ENCODE data around the gene FOXP1. TPM values are rescaled to one million over a fixed set of nuclear protein-coding genes. Genes with fewer than 3 reads are reported as not detected.
A peak's percentile ranks its signal among the peaks of the same experiment; 100 is the strongest.

Gene FOXP1
- total RNA-seq, 4 donors from 2014 or later = 169 to 300 (median 202) TPM

DNA sequence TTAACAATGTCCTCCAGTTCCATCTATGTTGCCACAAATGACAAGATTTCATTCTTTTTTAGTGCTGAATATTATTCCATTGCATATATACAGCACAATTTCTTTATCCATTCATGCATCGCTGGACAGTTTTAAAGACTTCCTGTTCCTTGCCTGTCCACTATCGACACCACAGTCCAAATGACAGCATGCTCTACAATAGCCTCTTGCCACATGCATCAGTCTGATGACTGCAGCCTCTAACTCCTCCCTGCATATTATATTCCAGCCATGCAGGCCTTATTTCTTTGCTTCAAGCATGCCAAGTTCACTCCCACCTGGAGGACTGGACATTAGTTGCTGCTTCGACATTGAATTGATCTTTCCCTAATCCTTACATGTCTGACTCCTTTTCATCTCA lies 306.2 kb downstream of the FOXP1 start:
- H3K9me3 ChIP-seq = no peaks in the 10 kb centered on the region
- TF ChIP-seq POLR2AphosphoS5 (IDR thresholded peaks at IDR 0.05) (no peak), CTCF (IDR thresholded peaks at IDR 0.05) (no peak), EP300 (IDR thresholded peaks at IDR 0.05) (no peak), POLR2A (IDR thresholded peaks at IDR 0.05) (no peak)
- H3K27ac ChIP-seq = no peak overlapping the region
- ATAC-seq = no peak
- H3K36me3 ChIP-seq = no peaks in the 10 kb centered on the region
- H3K4me3 ChIP-seq = no peak overlapping the region
- 93 to 100% methylated on average over 1 to 3 of the region's 3 CpGs for WGBS, 2 donors (ENCODE audit: low coverage in 1 of 2)
- H3K27me3 ChIP-seq = no peaks in the 10 kb centered on the region
- peaks cover 0 to 22% (median 0%) of the 10 kb centered on the region in 3 donors for H3K4me1 ChIP-seq

DNA sequence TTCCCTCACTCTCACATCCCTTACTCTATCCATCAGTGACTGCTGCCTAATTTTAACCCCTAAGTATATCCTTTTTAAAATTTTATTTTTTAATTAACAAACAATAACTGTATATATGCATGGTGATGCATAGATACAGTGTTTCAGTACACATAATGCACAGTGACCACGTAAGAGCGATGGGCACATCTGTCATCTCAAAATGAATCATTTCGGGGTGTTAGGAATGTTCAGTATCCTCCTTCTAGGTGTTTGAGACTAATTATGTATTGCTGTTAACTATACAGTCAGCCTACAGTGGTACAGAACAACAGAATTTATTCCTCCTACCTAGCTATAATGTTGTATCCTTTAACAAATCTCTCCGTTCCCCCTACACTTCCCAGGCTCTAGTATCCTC lies 307.0 kb downstream of the FOXP1 start:
- TF ChIP-seq POLR2A (IDR thresholded peaks at IDR 0.05) (no peak), CTCF (IDR thresholded peaks at IDR 0.05) (no peak), POLR2AphosphoS5 (IDR thresholded peaks at IDR 0.05) (no peak), EP300 (IDR thresholded peaks at IDR 0.05) (no peak)
- no peak for ATAC-seq
- H3K9me3 ChIP-seq = no peaks in the 10 kb centered on the region
- no peak overlapping the region for H3K27ac ChIP-seq
- H3K4me3 ChIP-seq = no peak overlapping the region
- peaks cover 0 to 24% (median 2%) of the 10 kb centered on the region in 3 donors for H3K4me1 ChIP-seq
- H3K36me3 ChIP-seq = no peaks in the 10 kb centered on the region
- WGBS, 2 donors (ENCODE audit: low coverage in 1 of 2) = 94 to 97% methylated on average over 3 to 4 of the region's 4 CpGs
- no peaks in the 10 kb centered on the region for H3K27me3 ChIP-seq

GRCh38 chr3:71273453-71273852 lies 310.1 kb downstream of the FOXP1 start:
- no peak for ATAC-seq
- Histone ChIP-seq H3K27me3 (no peaks in the 10 kb centered on the region), H3K27ac (no peak overlapping the region), H3K4me3 (no peak overlapping the region), H3K4me1 (peaks cover 0 to 54% (median 2%) of the 10 kb centered on the region in 3 donors), H3K9me3 (no peaks in the 10 kb centered on the region), H3K36me3 (no peaks in the 10 kb centered on the region)
- TF ChIP-seq POLR2A (IDR thresholded peaks at IDR 0.05) = no peak
- TF ChIP-seq POLR2AphosphoS5 (IDR thresholded peaks at IDR 0.05) = no peak
- TF ChIP-seq EP300 (IDR thresholded peaks at IDR 0.05) = no peak
- no peak for TF ChIP-seq CTCF (IDR thresholded peaks at IDR 0.05)
- 78 to 82% methylated on average over 1 to 2 of the region's 4 CpGs for WGBS, 2 donors (ENCODE audit: low coverage in 1 of 2)

DNA sequence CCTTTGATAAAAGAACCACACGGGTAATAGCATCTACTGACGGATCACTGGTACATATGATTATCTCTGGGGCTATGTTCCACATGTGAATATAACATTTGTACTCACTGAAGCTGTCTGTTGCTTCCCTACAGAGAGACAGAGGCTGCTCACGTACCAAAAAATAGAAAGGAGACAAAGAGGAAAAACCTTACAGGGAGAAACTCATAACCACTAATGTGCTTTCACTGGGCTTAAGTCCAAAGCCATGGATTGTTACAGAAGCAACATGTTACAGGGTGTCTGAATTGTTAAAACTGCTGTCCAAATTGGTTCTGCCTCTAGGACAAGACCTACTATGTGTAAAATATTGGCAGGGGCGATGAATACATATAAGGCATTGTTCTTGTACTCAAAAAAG lies 311.9 kb downstream of the FOXP1 start:
- Histone ChIP-seq H3K4me3 (no peak overlapping the region), H3K27me3 (no peaks in the 10 kb centered on the region), H3K9me3 (no peaks in the 10 kb centered on the region), H3K27ac (peak overlapping the region; percentile 11 to 63 (median 25)), H3K4me1 (peaks cover 0 to 43% (median 2%) of the 10 kb centered on the region in 3 donors), H3K36me3 (no peaks in the 10 kb centered on the region)
- ATAC-seq = no peak
- WGBS, 2 donors (ENCODE audit: low coverage in 1 of 2) = 47 to 56% methylated on average over 4 of the region's 4 CpGs
- TF ChIP-seq CTCF (IDR thresholded peaks at IDR 0.05) (no peak), POLR2A (IDR thresholded peaks at IDR 0.05) (no peak), EP300 (IDR thresholded peaks at IDR 0.05) (no peak), POLR2AphosphoS5 (IDR thresholded peaks at IDR 0.05) (no peak)

DNA sequence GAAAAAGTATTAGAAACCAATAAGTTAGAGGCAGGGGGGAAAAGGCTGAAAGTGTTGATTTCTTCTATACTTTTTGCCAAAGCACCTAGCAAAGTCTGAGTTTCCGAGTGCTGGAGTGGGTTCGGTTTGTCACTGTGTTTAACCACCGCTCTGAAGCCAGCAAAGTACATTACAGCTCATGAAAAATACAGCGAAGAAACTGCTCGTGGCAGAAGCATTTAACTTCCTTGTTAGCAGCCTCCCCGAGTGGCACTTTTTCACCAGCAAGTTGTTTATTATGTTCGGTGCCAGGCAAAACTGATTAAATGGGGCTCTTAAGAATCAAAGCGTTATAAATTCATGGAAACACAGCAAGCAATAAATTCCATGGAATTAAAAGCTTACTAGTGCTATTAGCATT lies 313.6 kb downstream of the FOXP1 start:
- WGBS, 2 donors (ENCODE audit: low coverage in 1 of 2) = 44 to 47% methylated on average over 8 of the region's 8 CpGs

More for the DNA sequence above, 313.6 kb downstream of the FOXP1 start:
- Histone ChIP-seq H3K27me3 (no peaks in the 10 kb centered on the region), H3K4me1 (peaks cover 0 to 43% (median 2%) of the 10 kb centered on the region in 3 donors), H3K36me3 (no peaks in the 10 kb centered on the region), H3K9me3 (no peaks in the 10 kb centered on the region), H3K4me3 (no peak overlapping the region), H3K27ac (peak overlapping the region; percentile 18 to 63 (median 30))
- peak in 1 of 4 experiments; percentile 9 for TF ChIP-seq CTCF (IDR thresholded peaks at IDR 0.05)
- no peak for TF ChIP-seq POLR2AphosphoS5 (IDR thresholded peaks at IDR 0.05)
- no peak for ATAC-seq
